GM12878 (cell line): ENCODE measurements around the gene LSM14A. TPM values are rescaled to one million over a fixed set of nuclear protein-coding genes. Genes with fewer than 3 reads are reported as not detected.

Experiments used
- ATAC-seq: fragments of 200-7000 bp; cut with Tn5 transposase; 3 replicates; pipeline ENCODE4 v1.9.1; 2020; ENCODE audit warnings: mild to moderate bottlenecking, moderate library complexity
- BruUV-seq: library from RNA; stranded (reverse); fragments of 400-500 nt; replicated peaks from 2 replicates; lab custom pipeline; 2021; lab: Mats Ljungman, UMichigan
- CTCF ChIA-PET: fragments of 300-600 bp; sonication (Branson Sonifier 250); formaldehyde crosslinking; extraction: SDS; loops from one replicate; lab custom pipeline; 2021; ENCODE audit warnings: inconsistent platforms; lab: Yijun Ruan, JAX
- POLR2A ChIA-PET: fragments of 350-600 bp; formaldehyde crosslinking; extraction: SDS; loops from one replicate; lab custom pipeline; 2021; ENCODE audit warnings: inconsistent platforms; lab: Charles Lee
- RAD21 ChIA-PET: fragments of 300-600 bp; sonication (Branson Sonifier 250); formaldehyde crosslinking; loops from one replicate; lab custom pipeline; 2023; ENCODE audit warnings: antibody characterized with exemption; ENCODE audit not compliant: unreplicated experiment; lab: Charles Lee
- SMC1A ChIA-PET: fragments of 300-600 bp; sonication (Branson Sonifier 250); formaldehyde crosslinking; loops from one replicate; lab custom pipeline; 2023; ENCODE audit not compliant: unreplicated experiment, uncharacterized antibody; lab: Charles Lee
- DNase-seq: peaks from one replicate; pipeline ENCODE4 v3.0.0-alpha.2; 2011; ENCODE audit warnings: low read depth, low spot score
- FAIRE-seq: peaks from 3 replicates; lab custom pipeline; 2011; peaks lifted over from hg19 to GRCh38; lab: Jason Lieb, UNC
- H2AFZ ChIP-seq: 2 replicates; pipeline ENCODE4 v1.6.0; 2011; ENCODE audit warnings: low read depth, low read length, control low read depth; ENCODE audit not compliant: control insufficient read depth
- H3K27ac ChIP-seq: 2 replicates; pipeline ENCODE4 v1.5.1; 2011; ENCODE audit warnings: control low read depth; ENCODE audit not compliant: control insufficient read depth, insufficient read depth
- H3K27me3 ChIP-seq, 2 experiments: replicated peaks in 1 of 2; 2 replicates each; pipeline versions ENCODE4 v1.6.0 to v1.6.1; 2011; ENCODE audit warnings: low read length in 1 of 2; ENCODE audit not compliant: control insufficient read depth in 2 of 2, insufficient read depth in 2 of 2
- H3K36me3 ChIP-seq, 2 experiments: 2 replicates each; pipeline ENCODE4 v1.5.1; 2011; ENCODE audit warnings: low read length in 1 of 2; ENCODE audit not compliant: control insufficient read depth in 2 of 2, insufficient read depth in 2 of 2
- H3K4me1 ChIP-seq: 2 replicates; pipeline ENCODE4 v1.6.1; 2011; ENCODE audit warnings: mild to moderate bottlenecking, low read length, moderate library complexity, mixed read lengths; ENCODE audit not compliant: control insufficient read depth, insufficient read depth
- H3K4me2 ChIP-seq: 2 replicates; pipeline ENCODE4 v1.6.0; 2011; ENCODE audit warnings: control low read depth; ENCODE audit not compliant: control insufficient read depth, insufficient read depth
- H3K4me3 ChIP-seq: fragments of 200-600 bp; sonication (generic); 2 replicates; pipeline ENCODE4 v1.5.1; 2016
- H3K79me2 ChIP-seq: 2 replicates; pipeline ENCODE4 v1.6.0; 2011; ENCODE audit warnings: low read length; ENCODE audit not compliant: control insufficient read depth, insufficient read depth
- H3K9ac ChIP-seq: 2 replicates; pipeline ENCODE4 v1.8.0; 2011; ENCODE audit warnings: low read length, control low read depth, mixed read lengths; ENCODE audit not compliant: control insufficient read depth, insufficient read depth
- H3K9me3 ChIP-seq: replicated peaks from 3 replicates; pipeline ENCODE4 v1.5.1; 2011; ENCODE audit warnings: mild to moderate bottlenecking, low read length; ENCODE audit not compliant: control insufficient read depth, insufficient read depth
- H4K20me1 ChIP-seq: 2 replicates; pipeline ENCODE4 v1.6.0; 2011; ENCODE audit not compliant: control insufficient read depth, insufficient read depth
- ASH2L ChIP-seq: fragments of 300-600, 200-600 bp; sonication (generic); IDR thresholded peaks from 2 replicates; pipeline ENCODE4 v1.6.1; 2017; ENCODE audit warnings: low read depth, mild to moderate bottlenecking, borderline replicate concordance
- BCLAF1 ChIP-seq: fragments of 450-650 bp; IDR thresholded peaks from 2 replicates; pipeline ENCODE4 v1.6.1; 2017; ENCODE audit warnings: antibody characterized with exemption, mild to moderate bottlenecking, moderate library complexity
- CHD2 ChIP-seq: IDR thresholded peaks from 2 replicates; pipeline ENCODE4 v1.6.1; 2011; ENCODE audit warnings: low read depth, low read length, improper control_type of control experiment, borderline replicate concordance
- E4F1 ChIP-seq: fragments of 450-650 bp; IDR thresholded peaks from 2 replicates; pipeline ENCODE4 v1.6.1; 2018; ENCODE audit warnings: borderline replicate concordance, mild to moderate bottlenecking; ENCODE audit not compliant: partially characterized antibody
- EED ChIP-seq: sonication (generic); IDR thresholded peaks from 2 replicates; pipeline ENCODE4 v1.6.1; 2016; ENCODE audit warnings: antibody characterized with exemption, low read depth
- ELK1 ChIP-seq: IDR thresholded peaks from 2 replicates; pipeline ENCODE4 v1.6.1; 2012; ENCODE audit warnings: low read depth, low read length, improper control_type of control experiment
- JUND ChIP-seq: IDR thresholded peaks from 2 replicates; pipeline ENCODE4 v1.6.1; 2012; ENCODE audit warnings: low read depth, mild to moderate bottlenecking, low read length, improper control_type of control experiment, moderate library complexity
- LARP7 ChIP-seq: fragments of 450-650 bp; IDR thresholded peaks from 2 replicates; pipeline ENCODE4 v1.6.1; 2017; ENCODE audit warnings: mild to moderate bottlenecking
- MTA3 ChIP-seq: IDR thresholded peaks from 2 replicates; pipeline ENCODE4 v1.6.1; 2012; ENCODE audit warnings: low read length, inconsistent platforms, borderline replicate concordance
- MYB ChIP-seq: fragments of 150-350 bp; IDR thresholded peaks from 2 replicates; pipeline ENCODE4 v1.6.1; 2014; ENCODE audit warnings: mild to moderate bottlenecking, low read depth, low read length, borderline replicate concordance
- NFYB ChIP-seq: IDR thresholded peaks from 2 replicates; pipeline ENCODE4 v1.6.1; 2011; ENCODE audit warnings: low read depth, mild to moderate bottlenecking, low read length, improper control_type of control experiment, moderate library complexity; ENCODE audit not compliant: insufficient read depth
- PAX5 ChIP-seq: IDR thresholded peaks from 2 replicates; pipeline ENCODE4 v1.6.1; 2011; ENCODE audit warnings: low read depth, low read length, borderline replicate concordance
- PBX3 ChIP-seq: IDR thresholded peaks from 2 replicates; pipeline ENCODE4 v1.6.1; 2011; ENCODE audit warnings: mild to moderate bottlenecking, low read depth, low read length, moderate library complexity; ENCODE audit not compliant: insufficient replicate concordance
- SIX5 ChIP-seq: IDR thresholded peaks from 2 replicates; pipeline ENCODE4 v1.6.1; 2011; ENCODE audit warnings: mild to moderate bottlenecking, low read depth, low read length, moderate library complexity; ENCODE audit not compliant: severe bottlenecking
- ZNF217 ChIP-seq: fragments of 450-650 bp; IDR thresholded peaks from 2 replicates; pipeline ENCODE4 v1.6.1; 2017; ENCODE audit warnings: antibody characterized with exemption, mild to moderate bottlenecking
- ZNF384 ChIP-seq: IDR thresholded peaks from 2 replicates; pipeline ENCODE4 v1.6.1; 2012; ENCODE audit warnings: low read depth, mild to moderate bottlenecking, low read length, improper control_type of control experiment, borderline replicate concordance
- ZSCAN29 ChIP-seq: fragments of 450-650 bp; IDR thresholded peaks from 2 replicates; pipeline ENCODE4 v1.6.1; 2017; ENCODE audit warnings: mild to moderate bottlenecking, moderate library complexity
- WGBS: methylation state at CpG from one replicate; pipeline ENCODE4 v1.1.6; 2016; ENCODE audit warnings: low lambda C conversion rate; ENCODE audit not compliant: insufficient replicate concordance, insufficient coverage; ENCODE audit errors: missing lambda C conversion rate; 5-methylcytosine and 5-hydroxymethylcytosine counted together
- in situ Hi-C: fragments of 300-500 bp; cut with MboI; formaldehyde crosslinking; loops from 9 replicates; pipeline ENCODE4 v1.14.3; 2018; ENCODE audit warnings: mixed read lengths
- intact Hi-C: fragments of 100-400 bp; cut with micrococcal nuclease; formaldehyde crosslinking; loops from one replicate; pipeline ENCODE4 v1.14.2; 2022; ENCODE audit not compliant: unreplicated experiment
- polyA plus RNA-seq, 11 experiments: library from polyadenylated mRNA; depleted of rRNA in 4 of 11; unstranded in 6 of 11; stranded (reverse) in 5 of 11; fragments of >200 nt; fragmentation: Nextera tagmentation in 4 of 11; fragmentation: Illumina TruSeq in 1 of 11; extraction: Ambion mirVana in 4 of 11; extraction: Trizol in 1 of 11; gene quantifications; 1 replicate in 1 of 11; 2 replicates in 10 of 11; pipeline versions ENCODE4 v1.2.1 to v1.2.3, GENCODE V29; 2011 to 2016; ENCODE audit warnings: inconsistent platforms in 2 of 11, missing spikeins in 2 of 11, low read depth in 1 of 11
- total RNA-seq, 4 experiments: library from RNA; depleted of rRNA in 3 of 4; stranded (reverse); fragments of >200 nt in 3 of 4; fragmentation: Illumina TruSeq in 1 of 4; extraction: Trizol in 1 of 4; gene quantifications; 2 replicates each; pipeline versions ENCODE4 v1.2.1 to v1.2.3, GENCODE V29; 2013 to 2021

The LSM14A gene
- total and polyA plus RNA-seq, 10 of the 15 experiments (the other 5 are each of a cell fraction or from before 2014, with no cell fraction given) = 21.9 to 193 (median 89.4) TPM

- BruUV-seq = no TSS peak
- H2AFZ ChIP-seq = no peak overlapping the region
- ChIA-PET SMC1A (no interaction called here), RAD21 (no interaction called here), POLR2A (no interaction called here), CTCF (no interaction called here)
- peaks cover 12% of the 10 kb centered on the region for H3K4me1 ChIP-seq
- no peaks in the 10 kb centered on the region for H3K36me3 ChIP-seq
- over 99% methylated on average over 6 of the region's 6 CpGs for WGBS
- DNase-seq (no peak), ATAC-seq (no peak), FAIRE-seq (no peak)
- no peak overlapping the region for H3K27ac ChIP-seq
- intact Hi-C loops = no loop called here
- no peak for TF ChIP-seq PBX3
- TF ChIP-seq BCLAF1 = no peak
- TF ChIP-seq NFYB = no peak
- TF ChIP-seq ELK1 = no peak
- no peak for TF ChIP-seq ZNF217
- TF ChIP-seq ZSCAN29 = no peak
- TF ChIP-seq PAX5 = no peak
- no peak for TF ChIP-seq ASH2L
- TF ChIP-seq LARP7 = no peak
- TF ChIP-seq EED = no peak
- no peak for TF ChIP-seq CHD2
- no peak for TF ChIP-seq SIX5
- TF ChIP-seq E4F1 = no peak
- no peak for TF ChIP-seq MTA3
- TF ChIP-seq ZNF384 = no peak
- TF ChIP-seq MYB = no peak
- no peak for TF ChIP-seq JUND
- H3K79me2 ChIP-seq = peaks cover 3% of the 10 kb centered on the region; the same call in 1 of the 2 replicates
- H3K4me3 ChIP-seq = no peak overlapping the region
- H3K9ac ChIP-seq = no peak overlapping the region
- H3K4me2 ChIP-seq = no peak overlapping the region
- no peaks in the 10 kb centered on the region for H3K27me3 ChIP-seq
- in situ Hi-C loops = no loop called here
- no peaks in the 10 kb centered on the region for H3K9me3 ChIP-seq
- no peaks in the 10 kb centered on the region for H4K20me1 ChIP-seq
These were observed 92.9 kb downstream of the LSM14A start for GRCh38 chr19:34265221-34265650.
